ENCODE data around the gene FOXK1. TPM values are rescaled to one million over a fixed set of nuclear protein-coding genes. Genes with fewer than 3 reads are reported as not detected.

Gene FOXK1
- total and polyA plus RNA-seq, 7 donors: 4.2 to 26.4 (median 16.8) TPM

DNA sequence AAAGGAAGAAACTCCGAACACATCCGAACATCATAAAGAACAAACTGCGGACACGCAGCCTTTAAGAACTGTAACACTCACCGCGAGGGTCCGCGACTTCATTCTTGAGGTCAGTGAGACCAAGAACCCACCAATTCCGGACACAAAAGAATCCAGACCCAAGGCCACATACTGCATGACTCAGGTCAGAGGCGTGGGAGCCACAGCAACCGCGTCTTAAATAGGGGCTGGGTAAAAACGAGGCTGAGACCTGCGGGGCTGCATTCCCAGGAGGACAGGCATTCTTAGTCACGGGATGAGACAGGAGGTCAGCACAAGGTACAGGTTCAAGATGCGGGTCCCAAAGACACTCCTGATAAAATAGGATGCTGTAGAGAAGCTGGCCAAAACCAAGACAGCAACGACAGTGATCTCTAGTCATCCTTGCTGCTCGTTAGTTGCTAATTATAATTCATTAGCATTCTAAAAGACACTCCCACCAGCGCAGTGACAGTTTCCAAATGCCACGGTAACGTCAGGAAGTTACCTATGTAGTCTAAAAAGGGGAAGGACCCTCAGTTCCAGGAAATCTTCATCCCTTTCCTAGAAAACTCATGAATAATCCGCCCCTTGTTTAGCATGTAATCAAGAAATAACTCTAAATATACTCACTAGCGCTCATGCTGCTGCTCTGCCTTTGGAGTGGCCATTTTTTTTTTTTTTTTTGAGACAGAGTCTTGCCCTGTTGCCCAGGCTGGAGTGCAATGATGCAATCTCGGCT lies 112.7 kb downstream of the FOXK1 start:
- Histone ChIP-seq H3K9me3 (no peaks in the 10 kb centered on the region), H3K36me3 (ENCODE audit: insufficient read depth in 1 of 2, low read depth in 1 of 2) (peaks cover 0 to 20% of the 10 kb centered on the region in 2 donors), H3K4me3 (no peak overlapping the region), H3K27ac (no peak overlapping the region), H3K4me1 (peaks cover 6% of the 10 kb centered on the region), H3K27me3 (ENCODE audit: insufficient read depth in 3 of 3, low read length in 2 of 3) (no peaks in the 10 kb centered on the region)
- ATAC-seq (no peak), DNase-seq (peak in 1 of 2 donors; percentile 48)
- TF ChIP-seq, protein P1, sequence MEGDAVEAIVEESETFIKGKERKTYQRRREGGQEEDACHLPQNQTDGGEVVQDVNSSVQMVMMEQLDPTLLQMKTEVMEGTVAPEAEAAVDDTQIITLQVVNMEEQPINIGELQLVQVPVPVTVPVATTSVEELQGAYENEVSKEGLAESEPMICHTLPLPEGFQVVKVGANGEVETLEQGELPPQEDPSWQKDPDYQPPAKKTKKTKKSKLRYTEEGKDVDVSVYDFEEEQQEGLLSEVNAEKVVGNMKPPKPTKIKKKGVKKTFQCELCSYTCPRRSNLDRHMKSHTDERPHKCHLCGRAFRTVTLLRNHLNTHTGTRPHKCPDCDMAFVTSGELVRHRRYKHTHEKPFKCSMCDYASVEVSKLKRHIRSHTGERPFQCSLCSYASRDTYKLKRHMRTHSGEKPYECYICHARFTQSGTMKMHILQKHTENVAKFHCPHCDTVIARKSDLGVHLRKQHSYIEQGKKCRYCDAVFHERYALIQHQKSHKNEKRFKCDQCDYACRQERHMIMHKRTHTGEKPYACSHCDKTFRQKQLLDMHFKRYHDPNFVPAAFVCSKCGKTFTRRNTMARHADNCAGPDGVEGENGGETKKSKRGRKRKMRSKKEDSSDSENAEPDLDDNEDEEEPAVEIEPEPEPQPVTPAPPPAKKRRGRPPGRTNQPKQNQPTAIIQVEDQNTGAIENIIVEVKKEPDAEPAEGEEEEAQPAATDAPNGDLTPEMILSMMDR (IDR thresholded peaks at IDR 0.05): no peak
- 83 to 87% (median 83%) methylated on average over 24 of the region's 24 CpGs for WGBS, 3 donors
- intact Hi-C loops (cut with DNase I): loop anchor here (5.0 to 10.0 kb wide), 4 partner anchors 88 to 290 kb away; partner anchors contain the start of gene RADIL (in 1 of the 2)

DNA sequence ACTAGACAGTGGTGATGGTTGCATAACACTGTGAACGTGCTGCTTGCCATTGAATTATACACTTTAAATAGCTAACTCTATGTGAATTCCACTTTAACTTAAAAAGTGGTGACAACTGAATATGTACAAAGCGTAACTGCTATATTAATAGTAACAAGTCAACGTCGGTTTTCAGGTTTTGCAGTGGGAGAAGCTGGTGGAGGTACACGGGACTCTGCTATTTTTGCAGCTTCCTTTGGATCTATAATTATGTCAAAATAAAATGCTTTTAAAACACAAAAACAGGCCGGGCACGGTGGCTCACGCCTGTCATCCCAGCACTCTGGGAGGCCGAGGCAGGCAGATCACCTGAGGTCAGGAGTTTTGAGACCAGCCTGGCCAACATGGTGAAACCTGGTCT lies 114.4 kb downstream of the FOXK1 start:
- no peak for DNase-seq
- Histone ChIP-seq H3K27me3 (ENCODE audit: insufficient read depth in 3 of 3, low read length in 2 of 3) (no peaks in the 10 kb centered on the region), H3K9me3 (no peaks in the 10 kb centered on the region), H3K4me3 (no peak overlapping the region), H3K36me3 (ENCODE audit: insufficient read depth in 1 of 2, low read depth in 1 of 2) (peaks cover 0 to 3% of the 10 kb centered on the region in 2 donors), H3K27ac (no peak overlapping the region), H3K4me1 (peaks cover 6% of the 10 kb centered on the region)
- TF ChIP-seq, protein P1 (IDR thresholded peaks at IDR 0.05): no peak
- no peak for ATAC-seq
- intact Hi-C loops (cut with DNase I): loop anchor here (5.0 to 10.0 kb wide), 3 partner anchors 176 to 288 kb away; no protein-coding TSS in a partner anchor
- 87 to 91% (median 91%) methylated on average over 9 of the region's 9 CpGs for WGBS, 3 donors

DNA sequence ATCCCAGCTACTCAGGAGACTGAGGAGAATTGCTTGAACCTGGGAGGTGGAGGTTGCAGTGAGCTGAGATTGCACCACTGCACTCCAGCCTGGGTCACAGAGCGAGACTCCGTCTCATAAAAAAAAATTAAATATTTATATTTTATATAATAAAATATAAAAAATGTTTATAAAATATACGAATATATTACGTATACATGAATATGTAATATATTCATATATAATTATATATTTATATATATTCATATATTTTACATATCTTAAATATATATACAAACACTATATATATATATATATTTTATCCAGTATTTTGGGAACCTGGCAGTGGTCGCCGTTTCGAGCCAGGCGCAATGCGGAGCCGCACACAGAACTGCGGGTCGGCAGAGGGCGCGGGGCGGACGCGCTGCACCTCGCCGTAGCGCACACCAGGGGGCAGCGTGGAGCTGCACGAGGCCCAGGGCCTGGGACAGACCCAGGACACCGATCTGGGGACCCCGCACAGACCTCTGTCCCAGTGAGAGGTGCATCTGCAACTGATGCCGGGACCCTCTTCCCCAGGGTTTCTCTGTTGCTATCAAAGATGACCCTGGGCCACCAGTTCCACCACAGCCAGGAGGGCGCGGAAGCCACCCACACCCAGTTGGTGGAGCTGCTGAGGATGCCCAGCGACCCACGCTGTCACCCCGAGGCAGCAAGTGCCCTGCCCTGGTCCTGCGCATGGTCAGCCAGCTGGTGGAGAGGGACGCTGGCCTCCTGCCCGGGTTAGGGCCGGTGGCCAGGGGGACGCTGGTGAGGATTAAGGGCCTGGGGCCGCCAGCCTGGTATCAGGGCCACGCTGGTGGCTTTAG lies 116.0 kb downstream of the FOXK1 start:
- TF ChIP-seq, protein P1 (IDR thresholded peaks at IDR 0.05): peak; percentile 85
- DNase-seq (peak; percentile 48 to 77), ATAC-seq (peak; percentile 86 to 90 (median 88))
- H3K36me3 ChIP-seq (ENCODE audit: insufficient read depth in 1 of 2, low read depth in 1 of 2): no peaks in the 10 kb centered on the region
- intact Hi-C loops (cut with DNase I): loop anchor here (5.0 to 10.0 kb wide), 3 partner anchors 174 to 287 kb away; no protein-coding TSS in a partner anchor
- no peak overlapping the region for H3K4me3 ChIP-seq
- no peaks in the 10 kb centered on the region for H3K27me3 ChIP-seq (ENCODE audit: insufficient read depth in 3 of 3, low read length in 2 of 3)
- H3K4me1 ChIP-seq: no peaks in the 10 kb centered on the region
- no peak overlapping the region for H3K27ac ChIP-seq
- H3K9me3 ChIP-seq: no peaks in the 10 kb centered on the region
- WGBS, 3 donors: 22 to 24% (median 22%) methylated on average over 37 of the region's 37 CpGs

DNA sequence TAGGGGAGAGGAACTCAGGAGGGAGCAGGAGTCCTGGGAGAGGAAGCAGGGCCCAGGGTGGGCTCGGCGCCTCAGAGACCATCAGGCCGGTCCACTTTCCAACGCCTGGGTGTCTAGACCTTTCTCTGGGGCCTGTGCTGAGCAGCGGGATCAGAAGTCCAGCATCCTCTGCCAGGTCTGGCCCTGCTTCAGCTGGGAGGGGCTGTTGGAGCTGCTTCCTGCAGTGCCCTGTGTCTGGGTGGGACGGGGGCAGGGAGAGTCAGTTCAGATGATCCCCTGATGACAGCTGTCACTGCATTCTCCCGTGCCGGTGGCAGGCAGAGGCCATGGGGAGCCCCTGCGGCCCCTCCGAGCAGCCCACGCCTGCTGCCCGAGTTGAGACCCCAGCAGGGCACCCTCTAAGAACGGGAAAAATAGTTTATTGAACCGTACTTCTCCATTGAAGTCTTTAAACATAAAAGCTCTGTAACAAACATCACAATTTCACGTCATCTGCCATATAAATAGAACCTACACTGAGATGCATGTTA lies 116.7 kb downstream of the FOXK1 start:
- DNase-seq: no peak
- no peak overlapping the region for H3K4me3 ChIP-seq
- TF ChIP-seq, protein P1 (IDR thresholded peaks at IDR 0.05): no peak
- intact Hi-C loops (cut with DNase I): loop anchor here (5.0 to 10.0 kb wide), 3 partner anchors 174 to 286 kb away; no protein-coding TSS in a partner anchor
- H3K9me3 ChIP-seq: no peaks in the 10 kb centered on the region
- WGBS, 3 donors: 41 to 50% (median 47%) methylated on average over 14 to 15 of the region's 15 CpGs
- H3K36me3 ChIP-seq (ENCODE audit: insufficient read depth in 1 of 2, low read depth in 1 of 2): no peaks in the 10 kb centered on the region
- no peaks in the 10 kb centered on the region for H3K27me3 ChIP-seq (ENCODE audit: insufficient read depth in 3 of 3, low read length in 2 of 3)
- H3K27ac ChIP-seq: no peak overlapping the region
- peak; percentile 29 to 39 (median 30) for ATAC-seq
- no peaks in the 10 kb centered on the region for H3K4me1 ChIP-seq
